ENCODE results near the gene SLC35F4. TPM values are rescaled to one million over a fixed set of nuclear protein-coding genes. Genes with fewer than 3 reads are reported as not detected.

Gene SLC35F4
- total and polyA plus RNA-seq, 10 of the 15 experiments (the other 5 are each of a cell fraction or from before 2014, with no cell fraction given) = 0.06 to 0.30 TPM; not detected in 8

DNA sequence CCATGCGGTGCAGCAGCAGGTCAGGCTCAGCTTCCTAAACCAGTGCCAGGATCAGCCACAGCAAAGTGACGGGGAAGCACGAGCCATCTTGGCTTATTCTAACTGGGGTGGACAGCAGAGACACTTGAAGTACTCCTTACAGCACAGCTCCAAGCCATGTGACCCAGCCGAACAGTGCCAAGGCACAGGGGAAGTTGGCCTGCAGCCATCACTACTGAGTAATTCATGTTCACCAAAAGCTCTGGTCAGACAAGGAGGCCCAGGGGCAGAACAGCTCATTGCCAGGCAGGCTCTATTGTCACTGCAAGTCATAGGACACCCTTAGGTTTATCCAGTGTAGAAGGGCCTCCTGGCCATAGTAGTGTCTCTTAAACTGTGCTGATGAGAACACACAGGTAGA lies 23.4 kb upstream of the SLC35F4 start:
- no peaks in the 10 kb centered on the region for H3K36me3 ChIP-seq (ENCODE audit: control insufficient read depth in 2 of 2, insufficient read depth in 2 of 2, low read length in 1 of 2)
- H3K9ac ChIP-seq (ENCODE audit: control insufficient read depth, insufficient read depth, low read length) = no peak overlapping the region
- H2AFZ ChIP-seq (ENCODE audit: control insufficient read depth, low read depth, low read length) = no peak overlapping the region
- H4K20me1 ChIP-seq (ENCODE audit: control insufficient read depth, insufficient read depth) = no peaks in the 10 kb centered on the region
- ATAC-seq (no peak), DNase-seq (ENCODE audit: low read depth, low spot score) (no peak), FAIRE-seq (no peak)
- no peak overlapping the region for H3K27ac ChIP-seq (ENCODE audit: control insufficient read depth, insufficient read depth)
- no peaks in the 10 kb centered on the region for H3K79me2 ChIP-seq (ENCODE audit: control insufficient read depth, insufficient read depth, low read length)
- BruUV-seq (replicated peaks) = no TSS peak
- RAD21 ChIA-PET (ENCODE audit: unreplicated experiment) = no interaction called here
- SMC1A ChIA-PET (ENCODE audit: uncharacterized antibody, unreplicated experiment) = no interaction called here
- H3K4me1 ChIP-seq (ENCODE audit: control insufficient read depth, insufficient read depth, low read length) = no peaks in the 10 kb centered on the region
- POLR2A ChIA-PET = no interaction called here
- no peak overlapping the region for H3K4me2 ChIP-seq (ENCODE audit: control insufficient read depth, insufficient read depth)
- in situ Hi-C loops (cut with MboI) (no loop called here), intact Hi-C loops (cut with micrococcal nuclease; ENCODE audit: unreplicated experiment) (no loop called here)
- no peak overlapping the region for H3K4me3 ChIP-seq
- WGBS (ENCODE audit: insufficient coverage, insufficient replicate concordance, low lambda C conversion rate, missing lambda C conversion rate) = 29% methylated on average over 4 of the region's 4 CpGs
- CTCF ChIA-PET = interaction anchor here (0.6 kb wide), 1 partner anchor 20 kb away, joined by 3 read pairs; no protein-coding TSS in a partner anchor
- no peaks in the 10 kb centered on the region for H3K27me3 ChIP-seq (replicated peaks in 1 of 2; ENCODE audit: control insufficient read depth in 2 of 2, insufficient read depth in 2 of 2, low read length in 1 of 2)
- TF ChIP-seq, protein P1, sequence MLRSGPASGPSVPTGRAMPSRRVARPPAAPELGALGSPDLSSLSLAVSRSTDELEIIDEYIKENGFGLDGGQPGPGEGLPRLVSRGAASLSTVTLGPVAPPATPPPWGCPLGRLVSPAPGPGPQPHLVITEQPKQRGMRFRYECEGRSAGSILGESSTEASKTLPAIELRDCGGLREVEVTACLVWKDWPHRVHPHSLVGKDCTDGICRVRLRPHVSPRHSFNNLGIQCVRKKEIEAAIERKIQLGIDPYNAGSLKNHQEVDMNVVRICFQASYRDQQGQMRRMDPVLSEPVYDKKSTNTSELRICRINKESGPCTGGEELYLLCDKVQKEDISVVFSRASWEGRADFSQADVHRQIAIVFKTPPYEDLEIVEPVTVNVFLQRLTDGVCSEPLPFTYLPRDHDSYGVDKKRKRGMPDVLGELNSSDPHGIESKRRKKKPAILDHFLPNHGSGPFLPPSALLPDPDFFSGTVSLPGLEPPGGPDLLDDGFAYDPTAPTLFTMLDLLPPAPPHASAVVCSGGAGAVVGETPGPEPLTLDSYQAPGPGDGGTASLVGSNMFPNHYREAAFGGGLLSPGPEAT (IDR thresholded peaks at IDR 0.05; ENCODE audit: low read depth) = no peak
- TF ChIP-seq FOXM1 (IDR thresholded peaks at IDR 0.05; ENCODE audit: low read depth, low read length) (no peak), PAX8 (IDR thresholded peaks at IDR 0.05) (no peak), JUNB (IDR thresholded peaks at IDR 0.05) (no peak), ZNF24 (IDR thresholded peaks at IDR 0.05) (no peak), EGR1 (IDR thresholded peaks at IDR 0.05; ENCODE audit: borderline replicate concordance in 1 of 2, low read depth in 2 of 2, low read length in 2 of 2) (no peak), TCF3 (IDR thresholded peaks at IDR 0.05; ENCODE audit: borderline replicate concordance, insufficient read depth, low read depth, low read length) (no peak), STAT3 (IDR thresholded peaks at IDR 0.05; ENCODE audit: low read depth, low read length) (no peak), SP1 (IDR thresholded peaks at IDR 0.05; ENCODE audit: low read depth, low read length) (no peak), SUZ12 (IDR thresholded peaks at IDR 0.05; ENCODE audit: unreplicated experiment) (no peak), STAT1 (conservative IDR thresholded peaks at IDR 0.05) (no peak)
- TF ChIP-seq, protein P2, sequence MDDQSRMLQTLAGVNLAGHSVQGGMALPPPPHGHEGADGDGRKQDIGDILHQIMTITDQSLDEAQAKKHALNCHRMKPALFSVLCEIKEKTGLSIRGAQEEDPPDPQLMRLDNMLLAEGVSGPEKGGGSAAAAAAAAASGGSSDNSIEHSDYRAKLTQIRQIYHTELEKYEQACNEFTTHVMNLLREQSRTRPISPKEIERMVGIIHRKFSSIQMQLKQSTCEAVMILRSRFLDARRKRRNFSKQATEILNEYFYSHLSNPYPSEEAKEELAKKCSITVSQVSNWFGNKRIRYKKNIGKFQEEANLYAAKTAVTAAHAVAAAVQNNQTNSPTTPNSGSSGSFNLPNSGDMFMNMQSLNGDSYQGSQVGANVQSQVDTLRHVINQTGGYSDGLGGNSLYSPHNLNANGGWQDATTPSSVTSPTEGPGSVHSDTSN (IDR thresholded peaks at IDR 0.05; ENCODE audit: insufficient replicate concordance, low read depth, low read length) = no peak
- TF ChIP-seq, protein P3, sequence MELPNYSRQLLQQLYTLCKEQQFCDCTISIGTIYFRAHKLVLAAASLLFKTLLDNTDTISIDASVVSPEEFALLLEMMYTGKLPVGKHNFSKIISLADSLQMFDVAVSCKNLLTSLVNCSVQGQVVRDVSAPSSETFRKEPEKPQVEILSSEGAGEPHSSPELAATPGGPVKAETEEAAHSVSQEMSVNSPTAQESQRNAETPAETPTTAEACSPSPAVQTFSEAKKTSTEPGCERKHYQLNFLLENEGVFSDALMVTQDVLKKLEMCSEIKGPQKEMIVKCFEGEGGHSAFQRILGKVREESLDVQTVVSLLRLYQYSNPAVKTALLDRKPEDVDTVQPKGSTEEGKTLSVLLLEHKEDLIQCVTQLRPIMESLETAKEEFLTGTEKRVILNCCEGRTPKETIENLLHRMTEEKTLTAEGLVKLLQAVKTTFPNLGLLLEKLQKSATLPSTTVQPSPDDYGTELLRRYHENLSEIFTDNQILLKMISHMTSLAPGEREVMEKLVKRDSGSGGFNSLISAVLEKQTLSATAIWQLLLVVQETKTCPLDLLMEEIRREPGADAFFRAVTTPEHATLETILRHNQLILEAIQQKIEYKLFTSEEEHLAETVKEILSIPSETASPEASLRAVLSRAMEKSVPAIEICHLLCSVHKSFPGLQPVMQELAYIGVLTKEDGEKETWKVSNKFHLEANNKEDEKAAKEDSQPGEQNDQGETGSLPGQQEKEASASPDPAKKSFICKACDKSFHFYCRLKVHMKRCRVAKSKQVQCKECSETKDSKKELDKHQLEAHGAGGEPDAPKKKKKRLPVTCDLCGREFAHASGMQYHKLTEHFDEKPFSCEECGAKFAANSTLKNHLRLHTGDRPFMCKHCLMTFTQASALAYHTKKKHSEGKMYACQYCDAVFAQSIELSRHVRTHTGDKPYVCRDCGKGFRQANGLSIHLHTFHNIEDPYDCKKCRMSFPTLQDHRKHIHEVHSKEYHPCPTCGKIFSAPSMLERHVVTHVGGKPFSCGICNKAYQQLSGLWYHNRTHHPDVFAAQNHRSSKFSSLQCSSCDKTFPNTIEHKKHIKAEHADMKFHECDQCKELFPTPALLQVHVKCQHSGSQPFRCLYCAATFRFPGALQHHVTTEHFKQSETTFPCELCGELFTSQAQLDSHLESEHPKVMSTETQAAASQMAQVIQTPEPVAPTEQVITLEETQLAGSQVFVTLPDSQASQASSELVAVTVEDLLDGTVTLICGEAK (IDR thresholded peaks at IDR 0.05; ENCODE audit: borderline replicate concordance) = no peak
- TF ChIP-seq, protein P4, sequence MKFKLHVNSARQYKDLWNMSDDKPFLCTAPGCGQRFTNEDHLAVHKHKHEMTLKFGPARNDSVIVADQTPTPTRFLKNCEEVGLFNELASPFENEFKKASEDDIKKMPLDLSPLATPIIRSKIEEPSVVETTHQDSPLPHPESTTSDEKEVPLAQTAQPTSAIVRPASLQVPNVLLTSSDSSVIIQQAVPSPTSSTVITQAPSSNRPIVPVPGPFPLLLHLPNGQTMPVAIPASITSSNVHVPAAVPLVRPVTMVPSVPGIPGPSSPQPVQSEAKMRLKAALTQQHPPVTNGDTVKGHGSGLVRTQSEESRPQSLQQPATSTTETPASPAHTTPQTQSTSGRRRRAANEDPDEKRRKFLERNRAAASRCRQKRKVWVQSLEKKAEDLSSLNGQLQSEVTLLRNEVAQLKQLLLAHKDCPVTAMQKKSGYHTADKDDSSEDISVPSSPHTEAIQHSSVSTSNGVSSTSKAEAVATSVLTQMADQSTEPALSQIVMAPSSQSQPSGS (IDR thresholded peaks at IDR 0.05; ENCODE audit: low read length) = no peak
- no peaks in the 10 kb centered on the region for H3K9me3 ChIP-seq (replicated peaks; ENCODE audit: control insufficient read depth, insufficient read depth, low read length)
